ENCODE measurements around the gene WDR45B.

GRCh38 chr17:82661717-82662683 is 13.8 kb upstream of the WDR45B start:
- TF ChIP-seq POLR2A (IDR thresholded peaks at IDR 0.05) (no peak), CTCF (IDR thresholded peaks at IDR 0.05) (no peak), EP300 (IDR thresholded peaks at IDR 0.05) (no peak)

All from ovary (tissue), 3 donors.